Calu3 (cell line): ENCODE measurements around the gene FMO1. TPM values are rescaled to one million over a fixed set of nuclear protein-coding genes. Genes with fewer than 3 reads are reported as not detected.

Source experiments
- BruUV-seq: library from RNA; stranded (reverse); fragments of 400-500 nt; replicated peaks from 2 replicates; lab custom pipeline; 2021; lab: Mats Ljungman, UMichigan
- CTCF ChIA-PET: fragments of 300-600 bp; sonication (Branson Sonifier 250); formaldehyde crosslinking; loops from one replicate; lab custom pipeline; 2022; ENCODE audit warnings: antibody characterized with exemption; lab: Charles Lee
- DNase-seq: peaks from one replicate; pipeline ENCODE4 v3.0.0; 2022
- H3K27ac Mint-ChIP-seq: one replicate; pipeline ENCODE4 v1.8.0; 2022; ENCODE audit warnings: mixed read lengths; ENCODE audit not compliant: unreplicated experiment
- H3K27me3 Mint-ChIP-seq: one replicate; pipeline ENCODE4 v1.8.0; 2022; ENCODE audit warnings: mixed read lengths; ENCODE audit not compliant: unreplicated experiment
- H3K36me3 Mint-ChIP-seq: one replicate; pipeline ENCODE4 v1.8.0; 2022; ENCODE audit warnings: mild to moderate bottlenecking, moderate library complexity, mixed read lengths; ENCODE audit not compliant: insufficient read depth, unreplicated experiment
- H3K4me1 Mint-ChIP-seq: one replicate; pipeline ENCODE4 v1.8.0; 2022; ENCODE audit warnings: mild to moderate bottlenecking, low read depth, mixed read lengths; ENCODE audit not compliant: unreplicated experiment
- H3K4me3 Mint-ChIP-seq: one replicate; pipeline ENCODE4 v1.8.0; 2022; ENCODE audit warnings: mild to moderate bottlenecking, low read depth, moderate library complexity, mixed read lengths; ENCODE audit not compliant: unreplicated experiment
- H3K9me3 Mint-ChIP-seq: one replicate; pipeline ENCODE4 v1.8.0; 2022; ENCODE audit warnings: low read depth, mixed read lengths; ENCODE audit not compliant: unreplicated experiment
- CTCF ChIP-seq: fragments of 200-600 bp; IDR thresholded peaks from one replicate; pipeline ENCODE4 v1.8.0; 2022; ENCODE audit warnings: antibody characterized with exemption; ENCODE audit not compliant: unreplicated experiment
- intact Hi-C: fragments of 100-400 bp; cut with micrococcal nuclease; formaldehyde crosslinking; loops from one replicate; pipeline ENCODE4 v1.10.0; 2022; ENCODE audit not compliant: unreplicated experiment
- total RNA-seq: library from RNA; stranded (reverse); gene quantifications from 2 replicates; pipeline ENCODE4 v1.2.3, GENCODE V29; 2022

Gene FMO1
- total RNA-seq, 1 experiment from 2014 or later, result not detected

DNA sequence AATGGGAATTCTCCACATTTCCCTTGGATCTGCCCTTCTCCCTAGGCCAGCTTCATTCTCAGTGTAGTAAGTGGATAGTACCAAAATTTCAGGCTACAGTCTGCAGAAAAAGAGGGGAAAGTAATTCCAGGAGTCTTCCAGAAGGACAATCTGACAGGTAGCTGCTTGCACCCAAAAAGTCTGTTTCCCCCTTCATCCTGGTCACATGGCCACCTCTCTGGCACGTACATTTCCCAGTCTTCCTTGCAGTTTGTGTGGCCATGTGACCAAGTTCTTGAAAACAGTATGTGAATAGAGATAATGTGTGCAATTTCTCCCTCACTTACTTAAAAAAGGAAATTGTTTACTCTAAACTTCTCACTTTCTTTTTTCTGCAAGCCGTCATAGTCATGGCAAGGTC is 51.0 kb downstream of the FMO1 start:
- H3K27me3 Mint-ChIP-seq, result peaks cover 25% of the 10 kb centered on the region
- no peak for DNase-seq
- intact Hi-C loops, result no loop called here
- H3K4me3 Mint-ChIP-seq, result no peak overlapping the region
- peaks cover 2% of the 10 kb centered on the region for H3K9me3 Mint-ChIP-seq
- no peak for TF ChIP-seq CTCF
- H3K27ac Mint-ChIP-seq, result no peak overlapping the region
- H3K36me3 Mint-ChIP-seq, result no peaks in the 10 kb centered on the region
- no TSS peak for BruUV-seq
- no peaks in the 10 kb centered on the region for H3K4me1 Mint-ChIP-seq
- CTCF ChIA-PET, result no interaction called here

DNA sequence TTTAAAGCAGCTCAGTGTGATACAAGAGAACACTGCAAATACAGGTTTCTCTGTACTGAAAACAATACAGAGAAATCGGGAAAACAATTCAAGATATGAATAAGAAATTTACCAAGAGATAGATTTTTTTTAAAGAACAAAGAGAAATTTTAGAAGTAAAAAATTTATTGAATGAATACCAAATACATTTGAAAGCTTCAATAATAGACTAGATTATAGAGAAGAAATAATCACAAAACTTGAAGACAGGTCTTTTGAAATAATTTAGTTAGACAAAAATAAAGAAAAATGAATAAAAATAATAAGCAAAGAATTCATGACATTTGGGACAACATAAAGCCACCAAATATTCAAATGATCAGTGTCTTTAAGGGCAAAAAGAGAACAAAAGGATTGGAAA is 52.1 kb downstream of the FMO1 start:
- no peak overlapping the region for H3K4me3 Mint-ChIP-seq

DNA sequence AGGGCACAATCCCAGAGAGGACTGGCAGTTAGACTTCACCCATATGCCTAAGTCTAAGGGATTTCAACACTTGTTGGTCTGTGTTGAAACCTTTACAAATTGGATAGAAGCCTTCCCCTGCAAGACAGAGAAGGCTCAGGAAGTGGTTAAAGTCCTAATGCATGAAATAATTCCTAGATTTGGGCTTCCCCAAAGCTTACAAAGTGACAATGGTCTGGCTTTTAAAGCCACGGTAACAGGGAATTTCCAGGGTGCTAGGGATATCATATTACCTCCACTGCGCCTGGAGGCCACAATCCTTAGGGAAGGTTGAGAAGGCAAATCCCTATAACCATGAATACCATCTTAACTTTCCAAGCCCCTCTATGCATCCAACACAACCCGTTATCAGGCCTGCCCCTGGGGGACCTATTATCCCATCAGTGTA is 62.4 kb downstream of the FMO1 start:
- H3K36me3 Mint-ChIP-seq, result peaks cover 7% of the 10 kb centered on the region
- H3K4me1 Mint-ChIP-seq, result no peaks in the 10 kb centered on the region
- H3K27me3 Mint-ChIP-seq, result no peaks in the 10 kb centered on the region
- DNase-seq, result no peak
- intact Hi-C loops, result loop anchor here (5.0 to 10.0 kb wide), 2 partner anchors 343 to 1416 kb away; partner anchors contain the start of gene SCYL3
- CTCF ChIA-PET, result no interaction called here
- TF ChIP-seq CTCF, result no peak
- no peak overlapping the region for H3K4me3 Mint-ChIP-seq
- no TSS peak for BruUV-seq
- no peaks in the 10 kb centered on the region for H3K9me3 Mint-ChIP-seq
- no peak overlapping the region for H3K27ac Mint-ChIP-seq

More for the DNA sequence above, 52.1 kb downstream of the FMO1 start:
- CTCF ChIA-PET, result no interaction called here
- intact Hi-C loops, result no loop called here
- no TSS peak for BruUV-seq
- DNase-seq, result no peak
- H3K27me3 Mint-ChIP-seq, result peaks cover 25% of the 10 kb centered on the region
- H3K4me1 Mint-ChIP-seq, result no peaks in the 10 kb centered on the region
- H3K9me3 Mint-ChIP-seq, result peaks cover 2% of the 10 kb centered on the region
- no peak overlapping the region for H3K27ac Mint-ChIP-seq
- H3K36me3 Mint-ChIP-seq, result no peaks in the 10 kb centered on the region
- TF ChIP-seq CTCF, result no peak

- CTCF ChIA-PET, result interaction anchor here (0.6 to 2.6 kb wide), 3 partner anchors 85 to 345 kb away, joined by 8 to 43 read pairs (median 10); no protein-coding TSS in a partner anchor
- no TSS peak for BruUV-seq
- no peak for TF ChIP-seq CTCF
- Mint-ChIP-seq H3K27me3 (no peaks in the 10 kb centered on the region), H3K4me3 (no peak overlapping the region), H3K9me3 (no peaks in the 10 kb centered on the region), H3K4me1 (no peaks in the 10 kb centered on the region), H3K27ac (no peak overlapping the region), H3K36me3 (peaks cover 7% of the 10 kb centered on the region)
- DNase-seq, result no peak
- intact Hi-C loops, result loop anchor here (5.0 to 10.0 kb wide), 2 partner anchors 345 to 1417 kb away; partner anchors contain the start of gene SCYL3
Measured at GRCh38 chr1:171311771-171312558, 63.7 kb downstream of the FMO1 start.
